Gastrocnemius medialis (tissue), 4 donors: ENCODE data around the gene PSAPL1. TPM values are rescaled to one million over a fixed set of nuclear protein-coding genes. Genes with fewer than 3 reads are reported as not detected.

Source experiments
- ATAC-seq, 2 donors: fragments of 150-250 bp; one replicate each; pipeline ENCODE4 v1.9.1; 2016
- DNase-seq, 2 donors: peaks; one replicate each; pipeline ENCODE4 v3.0.0-alpha.2; 2019
- H3K27ac ChIP-seq, 4 donors: fragments of 200-600 bp; sonication (generic); 1 replicate in 1 of 4; 2 replicates in 3 of 4; pipeline ENCODE4 v1.5.1; 2016 to 2018; ENCODE audit warnings: mild to moderate bottlenecking in 2 of 4, moderate library complexity in 1 of 4
- H3K27me3 ChIP-seq, 3 donors: fragments of 200-600 bp; sonication (generic) in 2 of 3; 1 replicate in 1 of 3; 2 replicates in 2 of 3; pipeline versions ENCODE4 v1.5.1 to v1.6.0; 2016 to 2019; ENCODE audit warnings: mild to moderate bottlenecking in 1 of 3, moderate library complexity in 1 of 3
- H3K36me3 ChIP-seq, 2 donors: fragments of 200-600 bp; sonication (generic) in 1 of 2; one replicate each; pipeline ENCODE4 v1.5.1; 2017 to 2018
- H3K4me1 ChIP-seq, 2 donors: fragments of 200-600 bp; sonication (generic) in 1 of 2; one replicate each; pipeline ENCODE4 v1.5.1; 2016 to 2017; ENCODE audit warnings: mild to moderate bottlenecking in 2 of 2
- H3K4me3 ChIP-seq, 4 donors: fragments of 200-600 bp; sonication (generic) in 3 of 4; 1 replicate in 1 of 4; 2 replicates in 3 of 4; pipeline ENCODE4 v1.5.1; 2016 to 2019; ENCODE audit warnings: mild to moderate bottlenecking in 2 of 4
- H3K9me3 ChIP-seq, 3 donors: fragments of 200-600 bp; sonication (generic) in 2 of 3; 1 replicate in 1 of 3; 2 replicates in 2 of 3; pipeline ENCODE4 v1.5.1; 2016 to 2019
- POLR2A ChIP-seq, 2 donors: fragments of 450-650 bp; IDR thresholded peaks; one replicate each; pipeline ENCODE4 v1.6.1; 2017; ENCODE audit warnings: antibody characterized with exemption in 2 of 2, mild to moderate bottlenecking in 2 of 2, moderate library complexity in 2 of 2
- in situ Hi-C, 4 donors: fragments of 200-750 bp; cut with MboI; loops; one replicate each; pipeline versions ENCODE4 v1.15.0 to v1.8.0; 2017; ENCODE audit warnings: low sequenced_read_pairs in 4 of 4
- intact Hi-C: fragments of 100-400 bp; cut with DNase I; formaldehyde crosslinking; loops from one replicate; pipeline ENCODE4 v1.15.1; 2023; ENCODE audit warnings: low total_unique reads
- total RNA-seq, 4 donors: library from RNA; depleted of rRNA; stranded (reverse); fragments of >200 nt; gene quantifications; one replicate each; pipeline versions ENCODE4 v1.1.0 to v1.2.3, GENCODE V29; 2016
- TF ChIP-seq, protein P1 (sequence below), 5 experiments: fragments of 450-650 bp in 3 of 5; fragments of 200-600 bp in 2 of 5; sonication (generic) in 2 of 5; IDR thresholded peaks in 4 of 5; conservative IDR thresholded peaks in 1 of 5; 1 replicate in 4 of 5; 2 replicates in 1 of 5; pipeline ENCODE4 v1.5.1; 2016 to 2019; ENCODE audit warnings: antibody characterized with exemption in 5 of 5, mild to moderate bottlenecking in 3 of 5, moderate library complexity in 3 of 5

The PSAPL1 gene
- total RNA-seq, 4 donors from 2014 or later: not detected

DNA sequence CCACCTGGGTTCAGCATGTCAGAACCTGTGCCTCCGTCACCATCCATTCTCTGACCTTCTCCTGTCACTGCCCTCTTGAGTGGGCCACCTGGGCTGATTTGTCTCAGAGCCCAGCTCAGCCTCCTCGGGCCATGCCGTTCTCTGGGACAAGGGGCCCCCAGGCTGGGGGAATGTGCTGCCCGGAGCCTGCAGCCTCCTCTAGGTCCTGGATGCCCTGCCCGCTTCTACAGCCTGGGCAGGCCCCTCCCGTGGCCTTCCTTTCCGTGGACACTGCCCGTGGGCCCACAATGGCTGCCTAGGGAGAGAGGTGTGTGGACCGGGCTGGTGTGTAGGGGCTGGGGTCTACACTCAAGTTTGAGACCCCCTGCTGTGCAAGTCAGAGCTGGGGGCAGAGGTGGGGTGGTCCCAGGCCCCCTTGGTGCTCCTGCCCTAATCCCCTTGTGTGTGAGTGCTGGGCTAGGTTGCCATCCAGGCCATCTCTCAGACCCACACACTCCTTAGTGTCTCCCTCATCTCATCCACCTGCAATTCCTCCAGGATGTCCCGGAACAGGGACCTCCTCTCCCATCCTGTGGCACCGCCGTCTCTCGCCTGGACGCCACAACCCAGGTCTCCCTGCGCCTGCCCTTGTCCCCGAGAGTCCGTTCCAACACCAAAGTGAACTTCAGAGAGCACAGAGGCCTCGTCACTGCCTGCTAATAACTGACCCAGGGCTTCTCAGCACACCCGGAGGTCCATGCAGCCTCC is 12.4 kb downstream of the PSAPL1 start:
- Histone ChIP-seq H3K9me3 (no peaks in the 10 kb centered on the region), H3K36me3 (no peaks in the 10 kb centered on the region), H3K27ac (no peak overlapping the region), H3K27me3 (no peaks in the 10 kb centered on the region), H3K4me3 (no peak overlapping the region), H3K4me1 (no peaks in the 10 kb centered on the region)
- in situ Hi-C loops (no loop called here), intact Hi-C loops (no loop called here)
- ATAC-seq (no peak), DNase-seq (no peak)
- TF ChIP-seq, protein P1, sequence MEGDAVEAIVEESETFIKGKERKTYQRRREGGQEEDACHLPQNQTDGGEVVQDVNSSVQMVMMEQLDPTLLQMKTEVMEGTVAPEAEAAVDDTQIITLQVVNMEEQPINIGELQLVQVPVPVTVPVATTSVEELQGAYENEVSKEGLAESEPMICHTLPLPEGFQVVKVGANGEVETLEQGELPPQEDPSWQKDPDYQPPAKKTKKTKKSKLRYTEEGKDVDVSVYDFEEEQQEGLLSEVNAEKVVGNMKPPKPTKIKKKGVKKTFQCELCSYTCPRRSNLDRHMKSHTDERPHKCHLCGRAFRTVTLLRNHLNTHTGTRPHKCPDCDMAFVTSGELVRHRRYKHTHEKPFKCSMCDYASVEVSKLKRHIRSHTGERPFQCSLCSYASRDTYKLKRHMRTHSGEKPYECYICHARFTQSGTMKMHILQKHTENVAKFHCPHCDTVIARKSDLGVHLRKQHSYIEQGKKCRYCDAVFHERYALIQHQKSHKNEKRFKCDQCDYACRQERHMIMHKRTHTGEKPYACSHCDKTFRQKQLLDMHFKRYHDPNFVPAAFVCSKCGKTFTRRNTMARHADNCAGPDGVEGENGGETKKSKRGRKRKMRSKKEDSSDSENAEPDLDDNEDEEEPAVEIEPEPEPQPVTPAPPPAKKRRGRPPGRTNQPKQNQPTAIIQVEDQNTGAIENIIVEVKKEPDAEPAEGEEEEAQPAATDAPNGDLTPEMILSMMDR (IDR thresholded peaks at IDR 0.05 in 4 of 5, conservative IDR thresholded peaks at IDR 0.05 in 1 of 5): no peak
- no peak for TF ChIP-seq POLR2A (IDR thresholded peaks at IDR 0.05)

DNA sequence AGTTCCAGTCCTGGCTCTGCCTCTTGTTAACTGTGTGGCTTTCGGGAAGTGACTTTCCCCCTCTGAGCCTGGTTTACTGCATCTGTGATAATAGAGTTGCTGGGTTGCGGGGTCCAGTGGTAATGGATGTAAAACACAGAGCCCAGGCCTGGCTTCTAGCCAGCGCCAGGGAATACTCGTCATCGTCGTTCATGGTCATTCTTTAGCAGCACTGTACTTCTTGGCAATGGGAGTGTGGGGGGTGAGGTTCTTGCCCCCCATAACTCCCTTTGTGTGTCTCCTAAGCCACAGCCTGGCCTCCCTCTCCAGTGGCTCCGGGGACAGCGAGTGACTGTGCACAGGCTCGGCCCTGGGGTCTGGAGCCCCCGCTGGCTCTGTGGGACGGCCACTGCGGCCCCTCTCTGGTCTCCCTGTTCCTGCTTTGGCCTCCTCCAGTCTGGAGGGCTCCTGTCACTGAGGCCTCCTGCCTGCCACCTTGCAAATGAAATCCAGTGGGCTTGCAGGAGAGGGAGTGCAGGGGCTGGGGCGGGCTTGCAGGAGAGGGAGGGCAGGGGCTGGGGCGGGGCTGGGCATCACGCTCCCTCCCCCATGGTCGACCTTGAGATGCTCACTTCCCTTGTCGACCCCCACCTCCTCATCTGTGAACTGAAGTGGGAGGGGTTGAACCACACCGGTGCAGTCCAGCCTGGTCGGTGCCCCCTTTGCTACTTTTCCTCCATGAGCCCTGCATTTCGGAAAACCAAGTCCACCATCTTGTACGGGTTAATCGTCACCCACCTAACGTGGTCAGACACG is 13.2 kb downstream of the PSAPL1 start:
- intact Hi-C loops (no loop called here), in situ Hi-C loops (no loop called here)
- DNase-seq: no peak
- Histone ChIP-seq H3K27ac (no peak overlapping the region), H3K27me3 (no peaks in the 10 kb centered on the region), H3K36me3 (no peaks in the 10 kb centered on the region), H3K4me3 (no peak overlapping the region), H3K9me3 (no peaks in the 10 kb centered on the region), H3K4me1 (no peaks in the 10 kb centered on the region)
- no peak for ATAC-seq
- TF ChIP-seq, protein P1 (IDR thresholded peaks at IDR 0.05 in 4 of 5, conservative IDR thresholded peaks at IDR 0.05 in 1 of 5): no peak

DNA sequence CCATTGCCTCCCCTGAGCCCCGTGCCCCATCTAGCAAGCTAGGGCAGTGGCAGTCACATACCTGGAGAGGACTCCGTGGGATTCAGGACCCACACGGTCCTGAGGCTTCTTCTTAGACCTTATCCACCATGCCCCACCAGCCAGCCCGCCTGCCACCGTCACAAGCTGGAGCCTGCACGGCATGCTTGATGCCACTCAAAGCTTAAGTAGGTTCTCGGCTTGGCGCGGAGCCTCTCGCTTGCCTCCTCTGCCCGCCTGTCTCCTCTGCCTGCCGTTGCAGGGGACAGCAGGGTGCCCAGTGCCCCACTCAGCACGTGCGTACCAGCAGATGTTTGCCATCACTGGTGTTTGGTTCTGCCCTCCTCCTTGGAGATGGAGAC is 14.1 kb downstream of the PSAPL1 start:
- DNase-seq: no peak
- no peaks in the 10 kb centered on the region for H3K4me1 ChIP-seq
- H3K9me3 ChIP-seq: no peaks in the 10 kb centered on the region
- no peaks in the 10 kb centered on the region for H3K36me3 ChIP-seq
- intact Hi-C loops (no loop called here), in situ Hi-C loops (no loop called here)
- TF ChIP-seq POLR2A (IDR thresholded peaks at IDR 0.05): no peak
- TF ChIP-seq, protein P1 (IDR thresholded peaks at IDR 0.05 in 4 of 5, conservative IDR thresholded peaks at IDR 0.05 in 1 of 5): no peak
- H3K27me3 ChIP-seq: no peaks in the 10 kb centered on the region
- no peak for ATAC-seq
- H3K4me3 ChIP-seq: no peak overlapping the region
- no peak overlapping the region for H3K27ac ChIP-seq

DNA sequence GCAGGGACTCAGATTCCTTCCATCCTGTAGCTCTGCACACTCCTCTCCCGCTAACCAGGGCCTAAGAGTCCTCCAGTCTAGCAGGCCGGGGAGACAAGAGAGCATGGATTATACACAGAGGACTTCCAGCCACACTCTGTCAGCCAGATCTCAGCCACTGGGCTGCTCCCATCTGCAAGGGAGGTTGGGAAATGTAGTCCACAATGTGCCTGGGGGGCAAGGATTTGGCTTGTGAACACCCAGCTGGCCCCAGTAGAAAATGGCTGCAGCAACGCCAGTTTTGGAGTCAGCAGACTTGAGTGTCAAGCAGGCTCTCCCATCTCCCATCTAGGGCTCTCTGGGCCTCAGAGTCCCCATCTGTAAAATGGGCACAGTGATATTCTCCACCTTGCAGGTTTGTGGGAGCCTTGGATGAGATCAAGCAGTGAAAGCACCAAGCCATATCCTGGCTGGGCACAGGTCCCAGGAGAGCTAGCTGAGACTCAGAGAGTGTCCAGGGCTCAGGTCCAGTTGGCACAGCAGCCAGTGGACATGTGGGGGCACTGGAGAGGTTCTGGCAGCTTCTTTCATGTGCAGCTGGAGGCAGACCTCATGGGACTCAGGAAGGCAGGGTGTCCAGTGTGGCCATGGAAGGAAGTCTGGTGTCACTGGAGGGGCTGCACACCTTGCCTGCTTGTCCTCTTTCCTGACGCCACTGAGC is 14.6 kb downstream of the PSAPL1 start:
- no peak for TF ChIP-seq POLR2A (IDR thresholded peaks at IDR 0.05)
- TF ChIP-seq, protein P1 (IDR thresholded peaks at IDR 0.05 in 4 of 5, conservative IDR thresholded peaks at IDR 0.05 in 1 of 5): no peak
- ATAC-seq (no peak), DNase-seq (no peak)
- in situ Hi-C loops (no loop called here), intact Hi-C loops (no loop called here)
- H3K27me3 ChIP-seq: no peaks in the 10 kb centered on the region
- no peaks in the 10 kb centered on the region for H3K9me3 ChIP-seq
- H3K4me3 ChIP-seq: no peak overlapping the region
- H3K27ac ChIP-seq: no peak overlapping the region
- H3K4me1 ChIP-seq: no peaks in the 10 kb centered on the region
- H3K36me3 ChIP-seq: no peaks in the 10 kb centered on the region
